IPS-20b (cell line): ENCODE measurements around the gene MAFF.

Source experiments
- H3K27ac ChIP-seq: one replicate; pipeline ENCODE4 v1.5.1; 2013; ENCODE audit warnings: low read length
- H3K27me3 ChIP-seq: 2 replicates; pipeline ENCODE4 v1.6.1; 2013; ENCODE audit warnings: mild to moderate bottlenecking, low read length, inconsistent platforms; ENCODE audit not compliant: insufficient read depth
- H3K36me3 ChIP-seq: 2 replicates; pipeline ENCODE4 v1.6.1; 2013; ENCODE audit warnings: low read depth, mild to moderate bottlenecking, inconsistent platforms, low read length, moderate library complexity; ENCODE audit not compliant: insufficient read depth
- H3K4me1 ChIP-seq: 2 replicates; pipeline ENCODE4 v1.6.1; 2013; ENCODE audit warnings: mild to moderate bottlenecking, control low read depth, inconsistent platforms, low read length, moderate library complexity; ENCODE audit not compliant: insufficient read depth
- H3K4me3 ChIP-seq: 2 replicates; pipeline ENCODE4 v1.5.1; 2013; ENCODE audit warnings: mild to moderate bottlenecking, low read length, inconsistent platforms
- H3K9ac ChIP-seq: 2 replicates; pipeline ENCODE4 v1.6.1; 2013; ENCODE audit warnings: low read depth, mild to moderate bottlenecking, inconsistent platforms, low read length, moderate library complexity
- H3K9me3 ChIP-seq: 2 replicates; pipeline ENCODE4 v1.6.1; 2013; ENCODE audit warnings: mild to moderate bottlenecking, low read depth, low read length, inconsistent platforms; ENCODE audit not compliant: insufficient read depth

The MAFF gene

GRCh38 chr22:38260761-38261681 is 59.2 kb downstream of the MAFF start:
- Histone ChIP-seq H3K36me3 (peaks cover 15% of the 10 kb centered on the region), H3K4me1 (peaks cover 15% of the 10 kb centered on the region), H3K27me3 (no peaks in the 10 kb centered on the region), H3K4me3 (no peak overlapping the region), H3K9ac (no peak overlapping the region), H3K9me3 (no peaks in the 10 kb centered on the region), H3K27ac (no peak overlapping the region)

GRCh38 chr22:38262051-38262795 is 60.4 kb downstream of the MAFF start:
- Histone ChIP-seq H3K27ac (no peak overlapping the region), H3K36me3 (peaks cover 16% of the 10 kb centered on the region), H3K9me3 (no peaks in the 10 kb centered on the region), H3K4me1 (peaks cover 15% of the 10 kb centered on the region), H3K27me3 (no peaks in the 10 kb centered on the region), H3K4me3 (no peak overlapping the region), H3K9ac (0 out of 2 replicates have a peak overlapping the region, but pooled peaks have one; percentile 11)

- H3K27me3 ChIP-seq: no peaks in the 10 kb centered on the region
- H3K9ac ChIP-seq: no peak overlapping the region
- no peak overlapping the region for H3K27ac ChIP-seq
- peaks cover 11% of the 10 kb centered on the region for H3K4me1 ChIP-seq
- H3K9me3 ChIP-seq: no peaks in the 10 kb centered on the region
- no peak overlapping the region for H3K4me3 ChIP-seq
- H3K36me3 ChIP-seq: peaks cover 16% of the 10 kb centered on the region
These were observed 62.6 kb downstream of the MAFF start for GRCh38 chr22:38264322-38264843.
